Kidney (tissue), 14 donors: Measurements from ENCODE around the gene CYP24A1. TPM values are rescaled to one million over a fixed set of nuclear protein-coding genes. Genes with fewer than 3 reads are reported as not detected.

Experiments used
- DNase-seq, 5 donors: peaks; one replicate each; pipeline ENCODE4 v3.0.0-alpha.2; 2013 to 2020
- FAIRE-seq: peaks from 2 replicates; lab custom pipeline; 2012; peaks lifted over from hg19 to GRCh38; lab: Jason Lieb, UNC
- H3K27ac ChIP-seq, 2 donors: one replicate each; pipeline ENCODE4 v1.7.0; 2013; ENCODE audit warnings: low read depth in 2 of 2, low read length in 2 of 2, inconsistent platforms in 1 of 2
- H3K27me3 ChIP-seq: one replicate; pipeline ENCODE4 v1.7.1; 2013; ENCODE audit warnings: low read length, inconsistent platforms; ENCODE audit not compliant: control insufficient read depth, insufficient read depth
- H3K36me3 ChIP-seq, 3 donors: one replicate each; pipeline versions ENCODE4 v1.7.0 to v1.7.1; 2013; ENCODE audit warnings: low read length in 3 of 3, control low read depth in 1 of 3, inconsistent platforms in 1 of 3; ENCODE audit not compliant: insufficient read depth in 3 of 3, control insufficient read depth in 2 of 3
- H3K4me1 ChIP-seq, 3 donors: one replicate each; pipeline versions ENCODE4 v1.7.0 to v1.7.1; 2013; ENCODE audit warnings: low read length in 3 of 3, inconsistent platforms in 1 of 3, low read depth in 1 of 3; ENCODE audit not compliant: control insufficient read depth in 2 of 3, insufficient read depth in 2 of 3
- H3K4me3 ChIP-seq, 3 donors: one replicate each; pipeline versions ENCODE4 v1.7.0 to v1.8.1; 2013; ENCODE audit warnings: low read length in 3 of 3, control low read depth in 1 of 3, inconsistent platforms in 1 of 3
- H3K9ac ChIP-seq, 3 donors: one replicate each; pipeline versions ENCODE4 v1.7.0 to v1.7.1; 2013; ENCODE audit warnings: low read length in 3 of 3, control low read depth in 1 of 3, inconsistent platforms in 1 of 3
- H3K9me3 ChIP-seq, 3 donors: one replicate each; pipeline versions ENCODE4 v1.7.0 to v1.7.1; 2013; ENCODE audit warnings: low read length in 3 of 3, control low read depth in 1 of 3, inconsistent platforms in 1 of 3; ENCODE audit not compliant: control insufficient read depth in 2 of 3, insufficient read depth in 1 of 3
- intact Hi-C: fragments of 100-400 bp; cut with DNase I; formaldehyde crosslinking; loops from one replicate; pipeline ENCODE4 v1.11.1; 2022
- polyA plus RNA-seq: library from polyadenylated mRNA; stranded (reverse); fragments of 350-450 nt; fragmentation: Illumina TruSeq; extraction: RNeasy Lipid Tissue Mini Kit (QIAGEN cat#74804); gene quantifications from one replicate; pipeline ENCODE4 v1.2.3, GENCODE V29; 2014; ENCODE audit warnings: low read depth, low replicate concordance; ENCODE audit not compliant: insufficient read depth
- total RNA-seq: library from RNA; stranded (reverse); fragmentation: NEBNext Ultra II Directional; extraction: Animal tissue kit (Norgen Biotek cat#: 25700); gene quantifications from one replicate; pipeline ENCODE4 v1.2.1, GENCODE V29; 2021
- TF ChIP-seq, protein P1 (sequence below): IDR thresholded peaks from 3 replicates; pipeline ENCODE4 v1.5.1; 2012; ENCODE audit warnings: mild to moderate bottlenecking, moderate library complexity, borderline replicate concordance; ENCODE audit not compliant: insufficient read depth; ENCODE audit errors: extremely low read depth
- donor health status: control.
- donor health status: control.
- donor health status: control.
- donor health status: control.
- donor health status: control.
- donor health status: DM: yes; HTN: yes; CAD: no.
- donor health status: Normal renal cell carcinoma (clear cell type).

The CYP24A1 gene
- total and polyA plus RNA-seq, 2 donors from 2014 or later, result 15.4 to 39.0 TPM

DNA sequence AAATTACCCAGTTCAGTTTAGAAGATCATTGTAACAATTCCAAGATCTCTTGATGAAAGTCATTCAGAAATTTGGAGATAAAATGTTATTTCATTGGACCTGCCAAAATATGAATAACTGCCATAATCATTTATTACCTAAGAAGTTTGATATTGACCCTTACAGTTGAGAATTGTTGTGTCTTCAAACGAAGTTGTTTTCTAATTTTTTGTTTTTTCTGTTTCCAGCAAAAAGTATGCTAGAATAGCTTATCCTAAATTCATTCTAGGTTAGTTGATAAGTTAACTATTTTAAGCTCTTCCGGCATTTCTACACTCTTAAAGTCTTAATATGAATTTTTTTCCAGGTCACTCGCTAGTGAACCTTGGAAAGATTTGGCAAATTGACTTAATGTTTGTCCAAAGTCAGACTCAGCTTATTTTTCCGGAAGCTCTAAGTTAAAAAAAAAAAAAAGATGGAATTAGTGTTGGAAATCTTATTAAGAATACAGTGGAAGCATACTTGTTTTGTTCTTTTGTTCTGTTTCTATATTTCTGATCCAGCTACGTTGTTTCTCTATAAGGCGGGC is 28.9 kb downstream of the CYP24A1 start:
- no peak overlapping the region for H3K4me3 ChIP-seq
- TF ChIP-seq, protein P1, sequence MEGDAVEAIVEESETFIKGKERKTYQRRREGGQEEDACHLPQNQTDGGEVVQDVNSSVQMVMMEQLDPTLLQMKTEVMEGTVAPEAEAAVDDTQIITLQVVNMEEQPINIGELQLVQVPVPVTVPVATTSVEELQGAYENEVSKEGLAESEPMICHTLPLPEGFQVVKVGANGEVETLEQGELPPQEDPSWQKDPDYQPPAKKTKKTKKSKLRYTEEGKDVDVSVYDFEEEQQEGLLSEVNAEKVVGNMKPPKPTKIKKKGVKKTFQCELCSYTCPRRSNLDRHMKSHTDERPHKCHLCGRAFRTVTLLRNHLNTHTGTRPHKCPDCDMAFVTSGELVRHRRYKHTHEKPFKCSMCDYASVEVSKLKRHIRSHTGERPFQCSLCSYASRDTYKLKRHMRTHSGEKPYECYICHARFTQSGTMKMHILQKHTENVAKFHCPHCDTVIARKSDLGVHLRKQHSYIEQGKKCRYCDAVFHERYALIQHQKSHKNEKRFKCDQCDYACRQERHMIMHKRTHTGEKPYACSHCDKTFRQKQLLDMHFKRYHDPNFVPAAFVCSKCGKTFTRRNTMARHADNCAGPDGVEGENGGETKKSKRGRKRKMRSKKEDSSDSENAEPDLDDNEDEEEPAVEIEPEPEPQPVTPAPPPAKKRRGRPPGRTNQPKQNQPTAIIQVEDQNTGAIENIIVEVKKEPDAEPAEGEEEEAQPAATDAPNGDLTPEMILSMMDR, result no peak
- no peaks in the 10 kb centered on the region for H3K9me3 ChIP-seq
- intact Hi-C loops, result no loop called here
- H3K27me3 ChIP-seq, result no peaks in the 10 kb centered on the region
- DNase-seq (no peak), FAIRE-seq (peak; percentile 86)
- no peaks in the 10 kb centered on the region for H3K36me3 ChIP-seq
- H3K9ac ChIP-seq, result no peak overlapping the region
- H3K27ac ChIP-seq, result peak overlapping the region in 1 of 2 donors; percentile 10
- H3K4me1 ChIP-seq, result no peaks in the 10 kb centered on the region

DNA sequence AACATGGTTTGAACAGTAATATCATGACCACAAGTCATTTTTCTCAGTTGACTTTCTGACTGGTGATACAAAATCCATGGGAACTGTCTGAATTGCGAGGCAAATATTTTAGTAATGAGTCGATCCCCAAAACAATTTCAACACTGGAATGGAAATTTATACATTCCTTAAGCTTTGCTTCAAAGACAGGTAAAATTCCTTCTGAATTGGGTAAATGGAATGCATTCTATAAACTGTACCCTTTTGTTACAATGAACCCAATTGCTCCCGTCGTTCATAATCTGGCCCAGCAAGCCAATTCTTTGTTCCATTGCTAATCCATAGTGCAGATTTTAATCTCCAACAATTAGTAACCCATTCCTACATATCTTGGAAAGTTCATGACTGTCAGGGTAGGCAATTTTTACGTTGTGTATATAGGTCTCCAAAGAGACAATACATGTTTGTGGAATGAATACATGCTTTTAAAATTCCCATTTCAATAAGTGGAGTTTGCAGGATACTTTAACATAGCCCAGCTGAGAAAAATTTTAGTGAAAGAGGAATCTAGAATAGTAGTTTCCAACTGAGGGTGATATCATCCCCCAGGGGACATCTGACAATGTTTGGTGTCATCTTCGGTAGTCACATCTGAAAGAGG is 32.7 kb downstream of the CYP24A1 start:
- H3K4me3 ChIP-seq, result no peak overlapping the region
- no peak for FAIRE-seq
- no peaks in the 10 kb centered on the region for H3K27me3 ChIP-seq
- no peaks in the 10 kb centered on the region for H3K36me3 ChIP-seq
- H3K27ac ChIP-seq, result no peak overlapping the region
- no peak for DNase-seq
- no peaks in the 10 kb centered on the region for H3K9me3 ChIP-seq
- TF ChIP-seq, protein P1, result no peak
- H3K4me1 ChIP-seq, result no peaks in the 10 kb centered on the region
- intact Hi-C loops, result no loop called here
- H3K9ac ChIP-seq, result no peak overlapping the region

DNA sequence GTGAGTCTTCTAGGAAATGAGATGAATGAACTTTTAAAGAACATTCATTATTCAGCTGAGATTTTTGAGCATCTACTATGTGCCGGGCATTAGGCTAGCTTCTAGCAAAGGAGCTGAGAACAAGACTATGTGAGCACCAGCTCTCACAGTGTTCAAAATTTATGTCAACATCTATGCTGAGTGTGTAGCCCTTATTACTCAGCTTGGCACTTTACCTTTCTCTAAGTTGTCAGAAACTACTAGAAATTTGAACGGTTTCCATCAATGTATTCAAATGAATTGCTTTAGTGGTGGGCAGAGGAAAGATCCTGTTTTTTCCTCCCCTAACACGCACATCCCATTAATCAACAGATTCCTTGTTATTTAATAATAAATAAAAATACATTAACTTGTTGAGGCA is 33.3 kb downstream of the CYP24A1 start:
- H3K4me1 ChIP-seq, result no peaks in the 10 kb centered on the region
- no peaks in the 10 kb centered on the region for H3K27me3 ChIP-seq
- DNase-seq (no peak), FAIRE-seq (no peak)
- no peak overlapping the region for H3K4me3 ChIP-seq
- no peak overlapping the region for H3K27ac ChIP-seq
- TF ChIP-seq, protein P1, result no peak
- H3K9me3 ChIP-seq, result no peaks in the 10 kb centered on the region
- H3K9ac ChIP-seq, result no peak overlapping the region
- intact Hi-C loops, result no loop called here
- no peaks in the 10 kb centered on the region for H3K36me3 ChIP-seq
